ENCODE measurements around the gene CIB2. TPM values are rescaled to one million over a fixed set of nuclear protein-coding genes. Genes with fewer than 3 reads are reported as not detected.

The CIB2 gene
- total RNA-seq, 2 experiments from 2014 or later: 1.4 to 2.2 TPM

DNA sequence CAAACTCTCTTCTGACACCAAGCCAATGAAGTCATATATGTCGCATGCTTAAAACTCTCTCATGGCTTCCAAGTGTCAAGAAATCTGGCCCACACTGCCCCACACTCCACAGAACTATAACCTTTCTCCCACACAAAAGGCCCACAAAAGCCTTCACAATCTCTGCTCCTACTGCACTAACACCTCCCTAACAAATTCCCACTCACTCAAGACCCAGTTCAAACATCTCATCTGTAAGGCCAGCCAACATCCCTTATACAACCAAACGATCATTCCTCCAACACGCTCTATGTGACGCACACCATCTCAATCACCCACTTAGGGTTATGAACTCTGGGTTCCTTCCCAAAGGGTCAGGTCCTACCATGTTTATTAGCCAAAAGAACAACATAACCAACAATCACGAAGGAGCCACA lies 67.3 kb downstream of the CIB2 start:
- POLR2A ChIA-PET: interaction anchor here (2.5 kb wide), 2 partner anchors 16 to 29 kb away, joined by 10 to 12 read pairs; no protein-coding TSS in a partner anchor
- Mint-ChIP-seq H3K4me1 (ENCODE audit: low read depth) (peaks cover 24% of the 10 kb centered on the region), H3K4me3 (no peak overlapping the region), H3K27me3 (ENCODE audit: low read depth) (no peaks in the 10 kb centered on the region), H3K27ac (no peak overlapping the region), H3K9me3 (ENCODE audit: insufficient read depth) (no peaks in the 10 kb centered on the region), H3K36me3 (ENCODE audit: low read depth) (peaks cover 31% of the 10 kb centered on the region)
- CTCF ChIA-PET: interaction anchor here (2.1 to 6.1 kb wide), 2 partner anchors 12 to 105 kb away, joined by 6 to 62 read pairs; no protein-coding TSS in a partner anchor
- no peak for ATAC-seq
- no peak for DNase-seq

DNA sequence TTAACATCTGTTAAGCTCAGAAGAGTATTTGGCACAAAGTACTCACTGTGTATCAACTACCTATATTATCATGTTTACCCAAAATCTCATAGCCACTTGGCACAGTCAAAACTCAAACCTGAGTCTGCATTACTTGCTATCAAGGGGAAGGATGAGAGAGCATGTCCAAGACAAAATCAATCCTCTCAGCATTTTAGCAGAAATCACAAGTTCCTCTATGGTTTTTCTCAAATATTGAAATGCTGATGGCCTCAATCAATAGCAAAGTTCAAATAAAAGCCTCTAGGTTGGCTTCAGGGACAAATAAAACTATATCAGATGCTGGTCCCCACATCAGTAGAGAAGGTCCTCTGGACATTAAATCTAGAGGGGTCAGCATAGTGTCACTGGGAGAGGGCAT lies 68.0 kb downstream of the CIB2 start:
- peak overlapping the region; percentile 6 for H3K27ac Mint-ChIP-seq

DNA sequence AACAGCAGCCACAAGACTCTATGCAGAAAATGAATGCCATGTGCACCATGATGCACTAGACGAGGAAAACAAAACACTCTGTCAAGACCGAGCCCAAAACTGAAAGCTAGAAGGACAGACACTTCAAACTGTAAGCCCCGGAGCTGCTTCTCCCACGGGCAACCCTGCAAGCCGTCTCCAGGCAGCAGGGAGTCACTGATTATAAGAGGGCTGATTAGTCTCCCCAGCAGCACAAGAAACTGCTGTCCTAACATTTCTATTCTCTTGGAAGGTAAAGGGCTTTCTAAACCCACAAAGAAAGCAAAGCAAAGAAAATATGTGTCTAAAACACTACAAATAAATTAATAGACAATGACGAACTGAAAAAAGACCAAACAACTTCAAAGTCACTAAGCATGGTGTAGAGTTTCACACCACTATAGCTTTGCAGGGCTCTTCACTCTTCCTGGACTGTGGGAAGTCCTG lies 69.2 kb downstream of the CIB2 start:
- H3K36me3 Mint-ChIP-seq (ENCODE audit: low read depth): peaks cover 21% of the 10 kb centered on the region
- no peaks in the 10 kb centered on the region for H3K9me3 Mint-ChIP-seq (ENCODE audit: insufficient read depth)
- H3K27me3 Mint-ChIP-seq (ENCODE audit: low read depth): no peaks in the 10 kb centered on the region
- ChIA-PET CTCF (interaction anchor here (0.6 to 6.1 kb wide), 17 partner anchors 8 to 134 kb away, joined by 3 to 62 read pairs (median 5); partner anchors contain the start of gene CIB2), POLR2A (interaction anchor here (0.6 to 3.7 kb wide), 5 partner anchors 10 to 44 kb away, joined by 3 to 39 read pairs (median 10); no protein-coding TSS in a partner anchor)
- ATAC-seq (peak; percentile 86), DNase-seq (peak; percentile 68)
- peak overlapping the region; percentile 82 for H3K27ac Mint-ChIP-seq
- H3K4me1 Mint-ChIP-seq (ENCODE audit: low read depth): peaks cover 44% of the 10 kb centered on the region
- H3K4me3 Mint-ChIP-seq: peak overlapping the region; percentile 69

More for the DNA sequence above, 68.0 kb downstream of the CIB2 start:
- CTCF ChIA-PET: interaction anchor here (1.0 to 6.1 kb wide), 9 partner anchors 9 to 104 kb away, joined by 3 to 62 read pairs (median 8); no protein-coding TSS in a partner anchor
- POLR2A ChIA-PET: interaction anchor here (1.1 to 3.7 kb wide), 4 partner anchors 11 to 42 kb away, joined by 3 to 39 read pairs (median 11); no protein-coding TSS in a partner anchor
- peaks cover 31% of the 10 kb centered on the region for H3K36me3 Mint-ChIP-seq (ENCODE audit: low read depth)
- H3K4me3 Mint-ChIP-seq: no peak overlapping the region
- no peak for ATAC-seq
- H3K4me1 Mint-ChIP-seq (ENCODE audit: low read depth): peaks cover 32% of the 10 kb centered on the region
- H3K9me3 Mint-ChIP-seq (ENCODE audit: insufficient read depth): no peaks in the 10 kb centered on the region
- no peak for DNase-seq
- no peaks in the 10 kb centered on the region for H3K27me3 Mint-ChIP-seq (ENCODE audit: low read depth)

DNA sequence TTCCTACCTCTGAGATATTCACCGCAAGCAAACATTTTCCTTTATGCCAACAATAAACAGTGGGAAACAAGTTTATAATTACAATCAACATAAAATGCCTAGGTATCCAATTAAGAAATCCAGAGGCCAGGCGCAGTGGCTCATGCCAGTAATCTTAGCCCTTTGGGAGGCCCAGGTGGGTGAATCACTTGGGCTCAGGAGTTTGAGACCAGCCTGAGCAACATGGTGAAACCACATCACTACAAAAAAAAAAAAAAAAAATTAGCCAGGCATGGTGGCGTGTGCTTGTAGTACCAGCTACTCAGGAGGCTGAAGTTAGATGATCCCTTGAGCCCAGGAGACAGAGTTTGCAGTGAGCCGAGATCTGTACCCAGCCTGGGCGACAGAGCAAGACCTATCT lies 71.0 kb downstream of the CIB2 start:
- Mint-ChIP-seq H3K4me3 (no peak overlapping the region), H3K36me3 (ENCODE audit: low read depth) (peaks cover 17% of the 10 kb centered on the region), H3K9me3 (ENCODE audit: insufficient read depth) (no peaks in the 10 kb centered on the region), H3K27me3 (ENCODE audit: low read depth) (no peaks in the 10 kb centered on the region), H3K4me1 (ENCODE audit: low read depth) (peaks cover 62% of the 10 kb centered on the region), H3K27ac (no peak overlapping the region)
- DNase-seq (no peak), ATAC-seq (no peak)
- CTCF ChIA-PET: interaction anchor here (1.0 to 21.0 kb wide), 4 partner anchors 8 to 47 kb away, joined by 3 to 305 read pairs (median 44); partner anchors contain the start of gene TBC1D2B
- POLR2A ChIA-PET: interaction anchor here (1.5 to 3.7 kb wide), 3 partner anchors 8 to 13 kb away, joined by 7 to 39 read pairs (median 20); no protein-coding TSS in a partner anchor

DNA sequence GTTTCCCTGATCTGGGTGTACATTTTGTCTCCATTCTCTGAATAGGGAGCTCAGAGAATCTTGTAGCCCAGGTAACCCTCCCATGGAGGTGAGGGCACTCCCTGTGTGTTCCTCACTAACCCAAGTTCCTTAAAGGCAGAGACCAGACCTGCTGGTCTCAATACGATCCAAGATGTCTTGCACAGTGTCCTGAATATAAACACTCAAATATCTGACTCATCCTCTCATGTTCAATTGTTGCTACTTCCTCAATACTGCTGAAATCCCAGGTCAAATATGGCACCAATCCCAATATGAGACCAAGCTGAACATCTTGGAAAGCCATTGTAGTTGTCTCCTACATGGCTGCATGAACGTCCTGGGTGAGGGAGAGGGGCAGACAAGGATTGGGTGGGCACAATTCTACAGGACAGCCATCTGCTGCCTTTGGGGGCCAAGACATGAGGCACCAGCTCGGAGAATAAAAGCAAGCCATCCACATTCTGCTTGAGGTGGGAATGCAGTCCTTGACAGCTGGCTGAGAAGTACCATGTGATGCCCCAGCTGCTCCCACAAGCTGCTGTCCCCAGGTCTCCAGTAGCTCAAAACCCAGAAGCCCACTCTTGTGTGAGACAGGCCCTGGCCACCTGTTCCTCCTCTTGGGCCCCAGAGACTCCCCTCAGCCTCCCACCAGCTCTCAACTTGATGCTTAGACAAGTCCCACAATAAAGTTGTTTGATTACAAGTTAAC lies 72.0 kb downstream of the CIB2 start:
- no peaks in the 10 kb centered on the region for H3K9me3 Mint-ChIP-seq (ENCODE audit: insufficient read depth)
- H3K27me3 Mint-ChIP-seq (ENCODE audit: low read depth): no peaks in the 10 kb centered on the region
- H3K27ac Mint-ChIP-seq: peak overlapping the region; percentile 45
- ATAC-seq (no peak), DNase-seq (no peak)
- H3K4me3 Mint-ChIP-seq: no peak overlapping the region
- H3K4me1 Mint-ChIP-seq (ENCODE audit: low read depth): peaks cover 71% of the 10 kb centered on the region
- CTCF ChIA-PET: interaction anchor here (1.1 to 21.0 kb wide), 5 partner anchors 7 to 48 kb away, joined by 3 to 305 read pairs (median 25); partner anchors contain the start of gene TBC1D2B
- H3K36me3 Mint-ChIP-seq (ENCODE audit: low read depth): peaks cover 23% of the 10 kb centered on the region
- POLR2A ChIA-PET: interaction anchor here (0.9 to 2.9 kb wide), 4 partner anchors 9 to 25 kb away, joined by 3 to 20 read pairs (median 6); no protein-coding TSS in a partner anchor

DNA sequence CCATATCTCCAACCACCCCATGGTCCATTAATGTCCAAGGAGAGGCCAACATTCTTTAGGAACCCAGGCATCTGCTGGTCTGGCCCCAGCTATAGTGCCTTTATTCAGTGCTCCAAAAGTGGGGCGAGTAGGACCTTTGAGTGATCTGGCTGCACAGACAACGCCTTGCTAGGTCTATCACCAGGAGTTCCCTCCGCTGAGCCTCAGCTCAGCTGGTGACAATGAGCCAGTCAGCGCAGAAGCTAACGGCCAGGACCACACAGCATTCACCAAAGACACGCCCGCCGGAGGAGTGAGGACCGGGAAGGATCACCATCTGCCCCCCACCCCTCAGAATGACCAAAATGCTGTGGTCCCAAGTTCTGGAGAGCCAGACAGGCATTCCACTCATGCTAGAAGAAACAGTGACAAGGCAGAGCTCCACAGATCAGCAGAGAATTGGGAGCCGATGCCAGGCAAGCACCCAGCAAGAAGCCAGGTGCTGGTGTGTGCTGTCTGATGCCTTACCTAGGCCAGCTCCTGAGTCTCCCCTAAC lies 72.8 kb downstream of the CIB2 start:
- peaks cover 76% of the 10 kb centered on the region for H3K4me1 Mint-ChIP-seq (ENCODE audit: low read depth)
- POLR2A ChIA-PET: interaction anchor here (0.9 to 2.9 kb wide), 3 partner anchors 8 to 24 kb away, joined by 3 to 20 read pairs (median 6); no protein-coding TSS in a partner anchor
- CTCF ChIA-PET: interaction anchor here (1.1 to 21.0 kb wide), 6 partner anchors 7 to 49 kb away, joined by 3 to 305 read pairs (median 16); partner anchors contain the start of gene TBC1D2B
- ATAC-seq: no peak
- no peaks in the 10 kb centered on the region for H3K9me3 Mint-ChIP-seq (ENCODE audit: insufficient read depth)
- peak overlapping the region; percentile 18 for H3K27ac Mint-ChIP-seq
- H3K4me3 Mint-ChIP-seq: no peak overlapping the region
- DNase-seq: no peak
- H3K27me3 Mint-ChIP-seq (ENCODE audit: low read depth): no peaks in the 10 kb centered on the region
- H3K36me3 Mint-ChIP-seq (ENCODE audit: low read depth): peaks cover 29% of the 10 kb centered on the region

DNA sequence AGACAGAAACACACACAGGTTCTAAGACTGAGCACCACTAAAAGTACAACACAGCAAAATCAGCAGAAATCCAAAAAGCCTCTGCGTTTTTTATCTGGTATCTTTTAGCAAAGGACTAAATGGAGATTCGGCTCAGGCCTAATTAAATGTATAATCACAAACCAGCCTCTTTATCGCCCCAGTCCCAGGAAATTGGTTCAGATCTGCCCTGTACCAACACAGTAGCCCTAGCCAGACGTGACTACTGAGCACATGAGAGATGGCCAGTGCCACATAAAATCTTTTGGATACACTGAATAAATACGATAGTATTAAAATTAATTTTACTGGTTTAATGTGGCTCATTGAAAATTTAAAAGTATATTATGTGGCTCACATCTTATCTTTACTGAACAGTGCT lies 73.4 kb downstream of the CIB2 start:
- Mint-ChIP-seq H3K4me3 (no peak overlapping the region), H3K4me1 (ENCODE audit: low read depth) (peaks cover 81% of the 10 kb centered on the region), H3K27ac (peak overlapping the region; percentile 19), H3K36me3 (ENCODE audit: low read depth) (peaks cover 36% of the 10 kb centered on the region), H3K27me3 (ENCODE audit: low read depth) (no peaks in the 10 kb centered on the region), H3K9me3 (ENCODE audit: insufficient read depth) (no peaks in the 10 kb centered on the region)
- ChIA-PET POLR2A (no interaction called here), CTCF (interaction anchor here (1.0 to 21.0 kb wide), 7 partner anchors 6 to 50 kb away, joined by 3 to 305 read pairs (median 8); partner anchors contain the start of gene TBC1D2B)
- ATAC-seq: no peak
- DNase-seq: no peak

DNA sequence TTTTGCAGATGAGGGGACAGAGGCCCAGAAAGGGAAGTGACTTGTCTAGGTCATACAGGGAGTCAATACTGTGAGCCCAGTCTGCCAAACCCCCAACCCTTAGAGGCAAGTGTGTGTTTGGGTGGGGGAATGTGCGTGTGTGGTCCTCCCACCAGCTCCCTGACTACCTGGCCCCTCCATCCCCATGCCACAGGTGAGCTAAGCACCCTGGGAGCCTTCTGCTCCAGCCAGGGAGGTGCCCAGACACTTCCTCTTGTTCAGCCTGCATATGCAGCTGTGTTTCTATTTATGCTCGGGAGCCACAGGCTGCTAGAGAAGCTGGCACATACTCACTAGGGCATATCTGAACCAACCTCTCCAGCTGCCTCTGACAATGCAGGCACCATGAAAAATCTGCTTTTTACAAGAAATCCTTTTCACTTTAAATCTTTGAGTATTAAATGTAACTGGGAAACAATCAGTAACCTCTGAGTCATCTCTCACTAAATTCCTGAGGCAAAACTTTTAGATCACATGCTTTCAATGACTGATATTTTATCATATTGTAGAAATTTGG lies 74.5 kb downstream of the CIB2 start:
- no peaks in the 10 kb centered on the region for H3K9me3 Mint-ChIP-seq (ENCODE audit: insufficient read depth)
- peaks cover 46% of the 10 kb centered on the region for H3K36me3 Mint-ChIP-seq (ENCODE audit: low read depth)
- ATAC-seq (peak; percentile 32), DNase-seq (no peak)
- POLR2A ChIA-PET: interaction anchor here (0.7 to 1.2 kb wide), 3 partner anchors 16 to 22 kb away, joined by 3 to 5 read pairs (median 4); no protein-coding TSS in a partner anchor
- H3K27me3 Mint-ChIP-seq (ENCODE audit: low read depth): no peaks in the 10 kb centered on the region
- CTCF ChIA-PET: interaction anchor here (1.0 to 21.0 kb wide), 6 partner anchors 10 to 51 kb away, joined by 3 to 305 read pairs (median 7); partner anchors contain the start of gene TBC1D2B
- H3K4me1 Mint-ChIP-seq (ENCODE audit: low read depth): peaks cover 85% of the 10 kb centered on the region
- no peak overlapping the region for H3K4me3 Mint-ChIP-seq
- peak overlapping the region; percentile 82 for H3K27ac Mint-ChIP-seq

DNA sequence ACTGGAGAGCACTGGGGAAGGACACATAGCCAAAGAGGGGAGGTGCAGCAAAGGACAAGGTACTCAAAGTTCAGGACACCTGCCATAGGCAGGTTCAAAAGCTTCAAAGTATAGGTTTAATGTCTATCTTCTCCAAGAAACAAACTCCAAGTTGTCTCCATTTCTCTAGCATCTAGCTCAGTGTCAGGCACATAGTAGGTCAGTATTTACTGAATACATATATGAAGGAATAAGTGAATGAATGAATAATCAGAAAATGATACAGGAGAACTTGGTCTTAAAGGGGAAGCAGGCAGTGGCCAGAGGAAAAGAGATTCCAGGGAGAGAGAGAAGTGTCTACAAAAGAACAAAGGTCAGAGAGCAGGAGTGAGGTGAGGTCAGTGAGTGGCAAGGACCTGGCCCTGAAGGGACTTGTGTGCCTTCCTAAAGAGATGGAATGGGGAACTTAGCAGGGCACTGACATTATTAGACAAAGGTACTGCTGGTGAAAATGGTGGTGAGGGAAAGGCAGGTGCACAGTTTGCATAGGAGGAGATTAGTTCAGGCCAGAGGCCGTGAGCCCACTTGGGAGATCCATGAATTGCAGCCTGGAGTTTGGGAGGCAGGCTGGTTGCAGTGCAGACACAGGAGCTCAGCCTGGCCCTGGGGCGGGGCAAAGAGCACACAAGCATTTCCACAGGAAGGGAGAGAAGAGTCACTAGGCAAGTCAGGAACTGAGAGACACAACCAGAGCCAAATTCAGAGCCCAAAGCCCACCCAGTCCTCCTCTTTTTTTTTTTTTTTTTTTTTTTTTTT lies 75.1 kb downstream of the CIB2 start:
- H3K36me3 Mint-ChIP-seq (ENCODE audit: low read depth): peaks cover 53% of the 10 kb centered on the region
- ATAC-seq (peak; percentile 62), DNase-seq (no peak)
- peaks cover 90% of the 10 kb centered on the region for H3K4me1 Mint-ChIP-seq (ENCODE audit: low read depth)
- peak overlapping the region; percentile 82 for H3K27ac Mint-ChIP-seq
- H3K9me3 Mint-ChIP-seq (ENCODE audit: insufficient read depth): no peaks in the 10 kb centered on the region
- CTCF ChIA-PET: interaction anchor here (1.3 to 21.0 kb wide), 5 partner anchors 14 to 51 kb away, joined by 3 to 305 read pairs (median 8); partner anchors contain the start of gene TBC1D2B
- POLR2A ChIA-PET: interaction anchor here (0.7 to 1.2 kb wide), 3 partner anchors 17 to 22 kb away, joined by 3 to 5 read pairs (median 4); no protein-coding TSS in a partner anchor
- peak overlapping the region; percentile 31 for H3K4me3 Mint-ChIP-seq
- no peaks in the 10 kb centered on the region for H3K27me3 Mint-ChIP-seq (ENCODE audit: low read depth)

DNA sequence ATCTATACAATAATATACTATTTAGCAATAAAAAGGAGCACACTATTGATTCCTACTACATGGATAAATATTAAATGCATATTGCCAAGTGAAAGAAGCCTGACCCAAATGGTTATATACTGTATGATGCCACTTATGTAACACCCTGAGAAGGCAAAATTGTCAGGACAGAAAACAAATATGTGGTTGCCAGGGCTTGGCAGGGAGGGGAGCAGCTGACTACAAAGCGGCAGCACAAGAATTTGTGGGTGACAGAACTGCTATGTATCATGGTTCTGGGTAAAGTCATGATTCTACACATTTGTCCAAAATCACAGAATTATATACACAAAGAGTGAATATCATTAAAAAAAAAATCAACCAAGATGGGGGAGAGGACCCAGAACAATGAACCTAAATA lies 76.3 kb downstream of the CIB2 start:
- no peak for DNase-seq
- H3K4me1 Mint-ChIP-seq (ENCODE audit: low read depth): peaks cover 95% of the 10 kb centered on the region
- ChIA-PET POLR2A (interaction anchor here (5.8 kb wide), 1 partner anchor 13 kb away, joined by 71 read pairs; no protein-coding TSS in a partner anchor), CTCF (interaction anchor here (1.3 to 21.0 kb wide), 4 partner anchors 14 to 141 kb away, joined by 3 to 305 read pairs (median 9); partner anchors contain the start of gene TBC1D2B)
- no peaks in the 10 kb centered on the region for H3K9me3 Mint-ChIP-seq (ENCODE audit: insufficient read depth)
- no peaks in the 10 kb centered on the region for H3K27me3 Mint-ChIP-seq (ENCODE audit: low read depth)
- no peak overlapping the region for H3K4me3 Mint-ChIP-seq
- peaks cover 58% of the 10 kb centered on the region for H3K36me3 Mint-ChIP-seq (ENCODE audit: low read depth)
- ATAC-seq: no peak
- H3K27ac Mint-ChIP-seq: no peak overlapping the region

Data from activated CD8-positive, alpha-beta T cell treated with anti-CD3 and anti-CD28 coated beads, Interleukin-2, amount 10 ng/mL, durations not matched to agents 7 days and 5 days (primary cell).